ENCODE data around the gene ATP2B2. TPM values are rescaled to one million over a fixed set of nuclear protein-coding genes. Genes with fewer than 3 reads are reported as not detected.

Gene ATP2B2
- polyA plus RNA-seq, 3 donors = not detected

- Mint-ChIP-seq H3K4me1 (no peaks in the 10 kb centered on the region), H3K4me3 (no peak overlapping the region), H3K9me3 (no peaks in the 10 kb centered on the region), H3K36me3 (no peaks in the 10 kb centered on the region), H3K27me3 (ENCODE audit: low read depth in 3 of 3) (peaks cover 2 to 4% (median 4%) of the 10 kb centered on the region in 3 donors), H3K27ac (no peak overlapping the region)
- WGBS (ENCODE audit: insufficient coverage) = 98% methylated on average over 8 of the region's 8 CpGs
- Histone ChIP-seq H3K9me3 (replicated peaks in 1 of 2; ENCODE audit: control insufficient read depth in 1 of 2, insufficient read depth in 1 of 2, low read length in 2 of 2) (no peaks in the 10 kb centered on the region), H3K79me2 (ENCODE audit: insufficient read depth, low read length) (no peaks in the 10 kb centered on the region), H3K36me3 (replicated peaks in 1 of 2; ENCODE audit: control insufficient read depth in 1 of 2, insufficient read depth in 2 of 2, low read length in 2 of 2) (no peaks in the 10 kb centered on the region), H3K27me3 (ENCODE audit: control insufficient read depth in 2 of 2, insufficient read depth in 2 of 2, low read length in 2 of 2) (no peaks in the 10 kb centered on the region), H3K4me3 (replicated peaks in 1 of 3; ENCODE audit: low read depth in 2 of 3, low read length in 3 of 3) (no peak overlapping the region), H3K9ac (ENCODE audit: insufficient read depth, low read length, poor library complexity, severe bottlenecking) (no peak overlapping the region), H4K20me1 (ENCODE audit: insufficient read depth, low read length) (no peaks in the 10 kb centered on the region), H3K4me2 (replicated peaks; ENCODE audit: extremely low read depth, low read length, poor library complexity, severe bottlenecking) (no peak overlapping the region), H2AFZ (ENCODE audit: insufficient read depth, low read depth, low read length, poor library complexity, severe bottlenecking) (no peak overlapping the region), H3K27ac (ENCODE audit: low read depth in 1 of 2, low read length in 2 of 2) (no peak overlapping the region), H3K4me1 (ENCODE audit: control insufficient read depth in 1 of 2, insufficient read depth in 2 of 2, low read length in 2 of 2) (no peaks in the 10 kb centered on the region)
- intact Hi-C loops (cut with micrococcal nuclease) = no loop called here
- no peak for TF ChIP-seq CTCF (IDR thresholded peaks at IDR 0.05)
- no peak for DNase-seq
These were observed 7.9 kb upstream of the ATP2B2 start for GRCh38 chr3:10513306-10513705.

DNA sequence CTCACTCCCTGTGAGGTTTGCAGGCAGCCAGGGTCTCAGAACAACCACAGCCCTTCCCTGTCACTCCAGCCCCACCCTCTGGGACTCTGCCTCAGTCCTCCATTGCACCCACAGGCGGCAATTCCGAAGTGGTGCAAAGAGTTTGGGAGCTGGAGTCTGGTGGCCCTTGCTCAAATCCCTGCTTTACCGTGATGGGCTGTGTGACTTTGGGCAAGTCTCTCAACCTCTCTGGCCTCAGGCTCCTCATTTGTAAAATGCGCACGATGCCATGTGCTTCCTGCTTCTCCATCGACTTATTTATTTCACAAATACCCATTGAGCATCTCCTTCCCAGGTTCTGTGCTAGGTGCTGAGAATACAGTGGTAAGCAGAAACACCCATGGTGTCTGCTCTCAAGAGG, 7.3 kb upstream of the ATP2B2 start:
- 100% methylated on average over 3 of the region's 6 CpGs for WGBS (ENCODE audit: insufficient coverage)
- DNase-seq = no peak

More for the DNA sequence above, 7.3 kb upstream of the ATP2B2 start:
- H2AFZ ChIP-seq (ENCODE audit: insufficient read depth, low read depth, low read length, poor library complexity, severe bottlenecking) = no peak overlapping the region
- Mint-ChIP-seq H3K9me3 (no peaks in the 10 kb centered on the region), H3K4me1 (no peaks in the 10 kb centered on the region), H3K4me3 (no peak overlapping the region), H3K36me3 (no peaks in the 10 kb centered on the region), H3K27me3 (ENCODE audit: low read depth in 3 of 3) (peaks cover 2 to 4% (median 4%) of the 10 kb centered on the region in 3 donors), H3K27ac (no peak overlapping the region)
- H3K27ac ChIP-seq (ENCODE audit: low read depth in 1 of 2, low read length in 2 of 2) = no peak overlapping the region
- H3K9me3 ChIP-seq (replicated peaks in 1 of 2; ENCODE audit: control insufficient read depth in 1 of 2, insufficient read depth in 1 of 2, low read length in 2 of 2) = no peaks in the 10 kb centered on the region
- H3K4me3 ChIP-seq (replicated peaks in 1 of 3; ENCODE audit: low read depth in 2 of 3, low read length in 3 of 3) = no peak overlapping the region
- intact Hi-C loops (cut with micrococcal nuclease) = no loop called here
- no peak overlapping the region for H3K4me2 ChIP-seq (replicated peaks; ENCODE audit: extremely low read depth, low read length, poor library complexity, severe bottlenecking)
- no peak overlapping the region for H3K9ac ChIP-seq (ENCODE audit: insufficient read depth, low read length, poor library complexity, severe bottlenecking)
- no peaks in the 10 kb centered on the region for H3K79me2 ChIP-seq (ENCODE audit: insufficient read depth, low read length)
- H3K27me3 ChIP-seq (ENCODE audit: control insufficient read depth in 2 of 2, insufficient read depth in 2 of 2, low read length in 2 of 2) = no peaks in the 10 kb centered on the region
- TF ChIP-seq CTCF (IDR thresholded peaks at IDR 0.05) = no peak
- H3K4me1 ChIP-seq (ENCODE audit: control insufficient read depth in 1 of 2, insufficient read depth in 2 of 2, low read length in 2 of 2) = no peaks in the 10 kb centered on the region
- no peaks in the 10 kb centered on the region for H4K20me1 ChIP-seq (ENCODE audit: insufficient read depth, low read length)
- no peaks in the 10 kb centered on the region for H3K36me3 ChIP-seq (replicated peaks in 1 of 2; ENCODE audit: control insufficient read depth in 1 of 2, insufficient read depth in 2 of 2, low read length in 2 of 2)
